ENCODE results near the gene IP6K3. TPM values are rescaled to one million over a fixed set of nuclear protein-coding genes. Genes with fewer than 3 reads are reported as not detected.

IP6K3 gene
- total and polyA plus RNA-seq, 2 experiments from 2014 or later, result 0.14 to 0.16 TPM

DNA sequence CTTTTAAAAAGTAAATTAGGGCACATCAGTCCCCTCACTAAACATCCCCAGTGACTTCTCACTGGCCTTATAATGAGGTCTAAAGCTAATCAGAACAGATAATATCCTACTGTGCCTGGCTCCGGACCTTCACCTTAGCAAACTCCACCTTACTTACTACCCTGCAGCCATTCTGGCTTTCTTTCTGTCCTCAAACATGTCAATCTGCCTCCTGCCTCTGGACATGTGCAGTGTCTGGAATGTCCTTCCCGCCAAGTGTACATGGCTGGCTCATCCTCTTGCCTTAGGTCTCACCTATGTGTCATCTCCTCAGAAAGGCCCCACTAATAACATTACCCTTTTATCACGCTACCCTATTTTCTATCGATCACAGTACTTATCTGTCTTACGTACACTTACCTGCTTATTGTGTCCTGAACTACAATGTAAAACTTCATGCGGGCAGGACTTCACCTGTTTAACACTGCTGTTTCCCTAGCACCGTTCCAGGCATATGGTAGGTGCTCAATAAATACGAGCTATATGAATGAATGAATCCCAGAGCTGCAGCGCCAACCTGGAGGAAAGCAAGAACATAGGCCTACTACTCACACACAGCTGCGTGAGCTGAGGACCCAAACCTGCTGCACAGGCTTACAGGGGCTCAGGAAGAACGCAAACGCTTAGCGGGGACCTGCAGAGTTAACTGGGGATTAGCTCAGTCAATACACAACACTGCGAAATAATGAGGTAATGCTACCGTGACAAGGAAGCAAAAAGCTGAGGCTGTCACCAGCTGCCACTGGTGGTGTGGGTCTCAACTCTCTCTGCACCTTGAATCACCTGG, 36.2 kb downstream of the IP6K3 start (continued):
- TF ChIP-seq, protein P1, sequence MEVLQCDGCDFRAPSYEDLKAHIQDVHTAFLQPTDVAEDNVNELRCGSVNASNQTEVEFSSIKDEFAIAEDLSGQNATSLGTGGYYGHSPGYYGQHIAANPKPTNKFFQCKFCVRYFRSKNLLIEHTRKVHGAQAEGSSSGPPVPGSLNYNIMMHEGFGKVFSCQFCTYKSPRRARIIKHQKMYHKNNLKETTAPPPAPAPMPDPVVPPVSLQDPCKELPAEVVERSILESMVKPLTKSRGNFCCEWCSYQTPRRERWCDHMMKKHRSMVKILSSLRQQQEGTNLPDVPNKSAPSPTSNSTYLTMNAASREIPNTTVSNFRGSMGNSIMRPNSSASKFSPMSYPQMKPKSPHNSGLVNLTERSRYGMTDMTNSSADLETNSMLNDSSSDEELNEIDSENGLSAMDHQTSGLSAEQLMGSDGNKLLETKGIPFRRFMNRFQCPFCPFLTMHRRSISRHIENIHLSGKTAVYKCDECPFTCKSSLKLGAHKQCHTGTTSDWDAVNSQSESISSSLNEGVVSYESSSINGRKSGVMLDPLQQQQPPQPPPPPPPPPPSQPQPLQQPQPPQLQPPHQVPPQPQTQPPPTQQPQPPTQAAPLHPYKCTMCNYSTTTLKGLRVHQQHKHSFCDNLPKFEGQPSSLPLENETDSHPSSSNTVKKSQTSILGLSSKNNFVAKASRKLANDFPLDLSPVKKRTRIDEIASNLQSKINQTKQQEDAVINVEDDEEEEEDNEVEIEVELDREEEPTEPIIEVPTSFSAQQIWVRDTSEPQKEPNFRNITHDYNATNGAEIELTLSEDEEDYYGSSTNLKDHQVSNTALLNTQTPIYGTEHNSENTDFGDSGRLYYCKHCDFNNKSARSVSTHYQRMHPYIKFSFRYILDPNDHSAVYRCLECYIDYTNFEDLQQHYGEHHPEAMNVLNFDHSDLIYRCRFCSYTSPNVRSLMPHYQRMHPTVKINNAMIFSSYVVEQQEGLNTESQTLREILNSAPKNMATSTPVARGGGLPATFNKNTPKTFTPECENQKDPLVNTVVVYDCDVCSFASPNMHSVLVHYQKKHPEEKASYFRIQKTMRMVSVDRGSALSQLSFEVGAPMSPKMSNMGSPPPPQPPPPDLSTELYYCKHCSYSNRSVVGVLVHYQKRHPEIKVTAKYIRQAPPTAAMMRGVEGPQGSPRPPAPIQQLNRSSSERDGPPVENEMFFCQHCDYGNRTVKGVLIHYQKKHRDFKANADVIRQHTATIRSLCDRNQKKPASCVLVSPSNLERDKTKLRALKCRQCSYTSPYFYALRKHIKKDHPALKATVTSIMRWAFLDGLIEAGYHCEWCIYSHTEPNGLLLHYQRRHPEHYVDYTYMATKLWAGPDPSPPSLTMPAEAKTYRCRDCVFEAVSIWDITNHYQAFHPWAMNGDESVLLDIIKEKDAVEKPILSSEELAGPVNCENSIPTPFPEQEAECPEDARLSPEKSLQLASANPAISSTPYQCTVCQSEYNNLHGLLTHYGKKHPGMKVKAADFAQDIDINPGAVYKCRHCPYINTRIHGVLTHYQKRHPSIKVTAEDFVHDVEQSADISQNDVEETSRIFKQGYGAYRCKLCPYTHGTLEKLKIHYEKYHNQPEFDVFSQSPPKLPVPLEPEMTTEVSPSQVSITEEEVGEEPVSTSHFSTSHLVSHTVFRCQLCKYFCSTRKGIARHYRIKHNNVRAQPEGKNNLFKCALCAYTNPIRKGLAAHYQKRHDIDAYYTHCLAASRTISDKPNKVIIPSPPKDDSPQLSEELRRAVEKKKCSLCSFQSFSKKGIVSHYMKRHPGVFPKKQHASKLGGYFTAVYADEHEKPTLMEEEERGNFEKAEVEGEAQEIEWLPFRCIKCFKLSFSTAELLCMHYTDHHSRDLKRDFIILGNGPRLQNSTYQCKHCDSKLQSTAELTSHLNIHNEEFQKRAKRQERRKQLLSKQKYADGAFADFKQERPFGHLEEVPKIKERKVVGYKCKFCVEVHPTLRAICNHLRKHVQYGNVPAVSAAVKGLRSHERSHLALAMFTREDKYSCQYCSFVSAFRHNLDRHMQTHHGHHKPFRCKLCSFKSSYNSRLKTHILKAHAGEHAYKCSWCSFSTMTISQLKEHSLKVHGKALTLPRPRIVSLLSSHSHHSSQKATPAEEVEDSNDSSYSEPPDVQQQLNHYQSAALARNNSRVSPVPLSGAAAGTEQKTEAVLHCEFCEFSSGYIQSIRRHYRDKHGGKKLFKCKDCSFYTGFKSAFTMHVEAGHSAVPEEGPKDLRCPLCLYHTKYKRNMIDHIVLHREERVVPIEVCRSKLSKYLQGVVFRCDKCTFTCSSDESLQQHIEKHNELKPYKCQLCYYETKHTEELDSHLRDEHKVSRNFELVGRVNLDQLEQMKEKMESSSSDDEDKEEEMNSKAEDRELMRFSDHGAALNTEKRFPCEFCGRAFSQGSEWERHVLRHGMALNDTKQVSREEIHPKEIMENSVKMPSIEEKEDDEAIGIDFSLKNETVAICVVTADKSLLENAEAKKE (CRISPR knock-in tag; IDR thresholded peaks at IDR 0.05), result no peak
- TF ChIP-seq EZH2phosphoT487 (IDR thresholded peaks at IDR 0.05; ENCODE audit: unreplicated experiment), result no peak
- no peak for TF ChIP-seq CREB1 (CRISPR knock-in tag; IDR thresholded peaks at IDR 0.05; ENCODE audit: low read depth)
- TF ChIP-seq STAT1 (IDR thresholded peaks at IDR 0.05; ENCODE audit: unreplicated experiment), result no peak
- TF ChIP-seq EZH2 (IDR thresholded peaks at IDR 0.05; ENCODE audit: low read depth, unreplicated experiment), result no peak
- TF ChIP-seq ZNF114 (CRISPR knock-in tag; IDR thresholded peaks at IDR 0.05), result no peak
- no peak for TF ChIP-seq JUNB (IDR thresholded peaks at IDR 0.05; ENCODE audit: unreplicated experiment)
- TF ChIP-seq, protein P2, sequence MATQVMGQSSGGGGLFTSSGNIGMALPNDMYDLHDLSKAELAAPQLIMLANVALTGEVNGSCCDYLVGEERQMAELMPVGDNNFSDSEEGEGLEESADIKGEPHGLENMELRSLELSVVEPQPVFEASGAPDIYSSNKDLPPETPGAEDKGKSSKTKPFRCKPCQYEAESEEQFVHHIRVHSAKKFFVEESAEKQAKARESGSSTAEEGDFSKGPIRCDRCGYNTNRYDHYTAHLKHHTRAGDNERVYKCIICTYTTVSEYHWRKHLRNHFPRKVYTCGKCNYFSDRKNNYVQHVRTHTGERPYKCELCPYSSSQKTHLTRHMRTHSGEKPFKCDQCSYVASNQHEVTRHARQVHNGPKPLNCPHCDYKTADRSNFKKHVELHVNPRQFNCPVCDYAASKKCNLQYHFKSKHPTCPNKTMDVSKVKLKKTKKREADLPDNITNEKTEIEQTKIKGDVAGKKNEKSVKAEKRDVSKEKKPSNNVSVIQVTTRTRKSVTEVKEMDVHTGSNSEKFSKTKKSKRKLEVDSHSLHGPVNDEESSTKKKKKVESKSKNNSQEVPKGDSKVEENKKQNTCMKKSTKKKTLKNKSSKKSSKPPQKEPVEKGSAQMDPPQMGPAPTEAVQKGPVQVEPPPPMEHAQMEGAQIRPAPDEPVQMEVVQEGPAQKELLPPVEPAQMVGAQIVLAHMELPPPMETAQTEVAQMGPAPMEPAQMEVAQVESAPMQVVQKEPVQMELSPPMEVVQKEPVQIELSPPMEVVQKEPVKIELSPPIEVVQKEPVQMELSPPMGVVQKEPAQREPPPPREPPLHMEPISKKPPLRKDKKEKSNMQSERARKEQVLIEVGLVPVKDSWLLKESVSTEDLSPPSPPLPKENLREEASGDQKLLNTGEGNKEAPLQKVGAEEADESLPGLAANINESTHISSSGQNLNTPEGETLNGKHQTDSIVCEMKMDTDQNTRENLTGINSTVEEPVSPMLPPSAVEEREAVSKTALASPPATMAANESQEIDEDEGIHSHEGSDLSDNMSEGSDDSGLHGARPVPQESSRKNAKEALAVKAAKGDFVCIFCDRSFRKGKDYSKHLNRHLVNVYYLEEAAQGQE (IDR thresholded peaks at IDR 0.05; ENCODE audit: unreplicated experiment), result no peak
- TF ChIP-seq POLR2AphosphoS5 (IDR thresholded peaks at IDR 0.05; ENCODE audit: low read depth), result no peak

Data from GM23338 (cell line).